CD1c-positive myeloid dendritic cell (primary cell): ENCODE data around the gene NHSL1.
A peak's percentile ranks its signal among the peaks of the same experiment; 100 is the strongest.
"Not testable (repeated sequence)": the region's sequence is repeated elsewhere in the genome, so short reads cannot be mapped to it uniquely, and the experiment has no call there.

Experiments
- DNase-seq: peaks from one replicate; pipeline ENCODE4 v3.0.0-alpha.2; 2016; ENCODE audit errors: extremely low spot score

The NHSL1 gene

DNA sequence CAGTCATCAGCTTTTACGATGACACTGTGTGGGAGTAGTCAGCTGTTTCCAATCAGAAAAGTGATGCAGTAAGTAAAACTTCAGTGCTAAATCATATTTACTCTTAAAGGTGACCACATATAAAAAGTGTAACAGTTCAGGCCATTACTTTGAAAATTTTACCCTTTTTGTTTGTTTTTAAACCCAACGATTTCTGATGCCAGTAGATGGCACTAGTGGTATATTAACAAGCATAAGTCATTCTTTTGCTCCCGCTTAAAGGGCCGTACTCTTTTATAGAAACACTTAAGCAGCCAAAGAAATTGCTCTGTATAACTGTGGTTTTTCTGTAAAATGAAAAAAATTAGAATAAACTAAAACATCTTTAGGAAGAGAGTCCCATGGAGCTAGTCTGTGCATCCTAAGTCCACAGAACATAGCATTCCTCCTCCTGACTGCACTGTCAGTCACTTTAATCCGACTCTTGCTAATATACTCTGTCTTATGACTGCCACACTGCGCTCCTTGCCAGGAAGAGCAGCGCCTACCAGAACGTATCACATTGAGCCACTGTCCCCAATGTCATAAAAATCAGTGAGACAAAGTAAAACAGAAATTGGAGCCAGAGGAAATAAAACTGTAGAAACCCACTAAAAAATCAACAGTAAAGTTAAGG is 70.2 kb downstream of the NHSL1 start:
- peak; percentile 66 for DNase-seq

DNA sequence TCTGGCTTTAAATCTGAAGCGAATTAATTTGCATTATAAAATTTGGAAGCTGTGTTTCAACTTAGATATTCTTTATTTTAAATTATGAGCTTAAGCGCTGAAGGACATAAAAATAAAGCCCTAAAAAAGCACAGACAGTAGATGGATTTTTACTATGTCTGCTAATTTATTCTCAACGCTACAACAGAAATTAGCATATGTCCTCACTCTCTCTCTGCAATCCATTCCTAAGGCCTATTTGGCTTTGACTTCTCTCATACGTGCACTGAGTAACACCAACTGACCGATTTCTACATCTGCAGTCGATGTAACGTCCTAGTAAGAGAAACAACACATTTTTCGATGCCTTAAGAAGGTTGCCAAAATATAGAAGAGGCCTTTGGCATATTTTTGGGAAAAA is 71.6 kb downstream of the NHSL1 start:
- no peak for DNase-seq

DNA sequence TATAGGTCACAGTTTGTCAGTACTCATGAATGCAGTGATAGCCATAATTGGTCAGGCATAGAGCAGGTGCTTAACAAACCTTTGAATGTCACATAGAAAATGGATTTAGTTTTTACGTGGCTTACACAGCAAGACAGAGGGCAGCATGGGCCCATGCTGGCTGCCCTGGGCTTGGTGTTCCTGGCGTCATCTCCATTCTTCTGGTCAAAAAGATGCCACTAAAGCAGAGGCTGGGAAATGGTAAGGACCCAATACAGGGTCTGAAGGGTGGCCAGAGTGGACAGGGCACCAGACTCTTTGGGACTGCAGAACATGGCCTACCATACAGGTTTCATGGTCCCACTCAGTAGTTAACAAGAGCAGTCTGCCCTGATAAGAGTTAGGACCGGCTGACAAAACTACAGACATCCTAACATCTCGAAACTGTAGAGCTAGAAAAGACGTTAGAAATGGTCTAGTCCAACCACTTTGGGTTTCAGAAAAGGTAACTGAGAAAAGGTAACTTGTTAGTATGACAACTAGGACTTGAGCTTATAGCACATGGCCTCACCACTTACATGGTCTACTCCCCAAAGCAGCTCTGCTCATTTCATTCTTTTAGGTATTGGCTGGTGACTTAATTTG is 72.7 kb downstream of the NHSL1 start:
- DNase-seq, result no peak

DNA sequence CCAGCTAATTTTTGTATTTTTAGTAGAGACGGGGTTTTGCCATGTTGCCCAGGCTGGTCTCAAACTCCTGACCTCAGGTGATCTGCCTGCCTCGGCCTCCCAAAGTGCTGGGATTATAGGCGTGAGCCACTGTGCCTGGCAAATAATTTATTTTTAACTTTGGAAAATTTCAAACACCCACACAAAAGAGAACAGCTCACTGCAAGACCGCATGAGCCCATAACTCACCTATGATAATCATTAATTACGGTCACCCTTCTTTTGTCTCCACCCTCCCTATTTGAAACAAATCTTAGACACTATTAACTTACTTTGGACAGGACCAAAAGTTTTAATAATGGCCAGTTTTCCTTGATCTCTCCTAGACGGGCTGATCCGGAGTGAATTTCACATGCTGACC is 74.0 kb downstream of the NHSL1 start:
- DNase-seq, result not testable (repeated sequence)

DNA sequence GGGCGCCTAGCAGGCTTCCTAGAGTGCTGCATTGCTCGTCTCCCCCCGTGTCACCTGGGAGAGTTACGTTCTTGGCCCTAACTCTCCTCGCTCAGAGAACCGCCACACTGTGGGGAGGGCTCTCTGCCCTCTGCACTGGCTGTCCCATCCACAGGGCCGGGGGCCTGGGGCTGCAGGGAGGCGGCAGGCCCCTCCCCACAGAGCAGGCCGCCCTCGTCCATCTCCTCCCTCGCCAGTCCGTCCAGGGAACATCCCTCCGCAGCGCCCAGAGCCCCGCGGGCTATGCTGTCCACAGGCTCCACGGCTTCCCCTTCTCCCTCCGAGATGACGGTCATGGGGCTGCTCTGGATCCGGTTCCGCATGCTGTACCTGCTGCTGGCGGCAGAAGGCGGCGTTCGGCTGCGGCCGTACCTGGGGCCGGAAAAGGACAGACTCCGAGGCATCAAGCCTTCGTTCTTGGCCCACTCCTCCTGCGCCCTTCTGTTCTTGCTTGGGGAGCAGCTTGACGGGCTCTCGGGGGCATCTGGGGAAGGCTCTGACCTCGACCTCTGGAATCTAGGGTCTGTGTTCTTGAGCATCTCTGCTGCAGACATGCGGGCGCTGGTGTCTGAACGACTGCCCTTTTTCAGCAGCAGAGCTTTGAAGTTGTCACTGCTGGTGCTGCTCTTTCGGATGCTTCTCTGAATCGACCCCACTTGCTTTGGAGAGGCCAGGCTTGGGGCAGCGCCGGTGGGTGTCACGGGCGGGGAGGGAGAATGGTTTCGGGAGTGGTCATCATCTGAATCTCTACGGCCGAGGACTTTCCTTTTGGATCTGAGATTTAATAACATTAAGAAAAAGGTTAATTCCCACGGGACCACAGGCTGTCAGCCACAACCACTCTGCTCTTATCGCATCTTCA is 75.0 kb downstream of the NHSL1 start:
- no peak for DNase-seq

DNA sequence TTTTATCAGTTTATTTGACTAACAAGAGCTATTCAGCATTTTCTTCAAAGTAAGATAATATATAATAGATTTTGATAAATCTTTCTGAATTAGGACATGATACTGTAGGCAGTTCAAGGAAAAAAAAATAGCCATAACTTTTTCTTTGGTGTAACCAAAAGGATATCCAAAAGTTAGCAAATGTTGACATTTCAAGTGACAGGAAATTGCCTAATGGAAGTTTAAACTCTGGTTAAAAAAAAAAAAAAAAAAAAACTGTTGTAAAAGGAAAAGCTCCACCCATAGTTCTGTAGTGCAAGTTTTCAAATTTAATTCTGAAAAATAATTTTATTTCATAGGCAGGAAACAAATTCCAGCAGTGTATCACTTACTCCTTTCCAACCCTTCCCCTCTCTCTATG is 76.4 kb downstream of the NHSL1 start:
- DNase-seq, result no peak

DNA sequence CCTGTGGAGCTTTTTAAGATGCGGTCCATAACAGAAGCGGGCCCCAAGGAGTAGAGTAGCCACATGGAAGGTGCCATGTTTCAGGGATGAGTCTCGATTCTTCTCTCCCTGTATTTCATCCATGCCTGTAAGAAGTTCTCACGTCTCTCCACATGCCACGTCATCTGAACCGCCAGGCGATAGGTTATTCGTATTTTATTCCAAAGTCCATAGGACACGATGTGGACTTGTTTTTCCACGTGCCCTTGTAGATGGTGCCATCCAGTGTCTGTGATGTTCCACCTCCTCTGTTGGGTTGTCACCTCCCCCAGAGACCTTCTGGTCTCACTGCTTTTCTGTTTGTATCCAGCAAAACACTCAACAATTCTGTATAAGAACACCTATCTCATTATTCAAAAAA is 77.7 kb downstream of the NHSL1 start:
- no peak for DNase-seq

DNA sequence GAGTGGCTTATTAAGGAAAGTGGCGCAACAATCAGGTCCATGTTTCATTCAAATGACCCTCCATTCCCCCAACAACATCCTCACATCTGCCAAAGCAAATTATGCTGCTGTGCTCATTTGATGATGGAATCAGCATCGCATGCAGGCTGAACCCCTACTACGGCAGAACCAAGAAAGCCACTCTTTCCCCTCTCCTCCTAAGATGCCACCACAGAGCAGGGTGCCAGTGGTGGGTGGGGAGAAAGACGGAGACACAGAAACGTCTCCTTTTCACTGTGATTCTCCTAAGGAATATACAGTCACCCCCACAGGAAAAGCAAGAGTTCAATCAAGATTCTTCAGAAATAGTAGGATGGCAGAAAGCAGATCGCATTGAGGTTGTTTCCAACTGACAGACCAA is 78.2 kb downstream of the NHSL1 start:
- DNase-seq, result no peak

DNA sequence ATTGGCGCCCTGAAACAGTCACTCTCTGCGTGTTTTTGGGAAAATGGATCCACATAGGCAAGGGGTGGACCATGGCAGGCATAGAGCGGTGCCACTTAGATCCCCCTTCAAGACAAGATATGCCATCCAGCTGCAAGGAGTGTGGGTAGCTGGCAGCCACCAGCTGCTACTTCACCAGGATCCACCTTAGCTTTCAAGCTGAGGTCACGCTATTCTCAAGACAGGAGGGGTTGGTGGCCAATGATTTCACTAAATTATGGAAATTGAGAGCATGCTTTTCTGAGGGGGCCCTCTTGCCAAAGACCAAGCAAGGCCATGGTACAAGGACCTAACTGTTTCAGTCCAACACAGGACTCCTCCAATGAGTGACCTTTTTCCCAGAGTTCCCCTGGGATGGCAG is 78.9 kb downstream of the NHSL1 start:
- DNase-seq, result no peak

DNA sequence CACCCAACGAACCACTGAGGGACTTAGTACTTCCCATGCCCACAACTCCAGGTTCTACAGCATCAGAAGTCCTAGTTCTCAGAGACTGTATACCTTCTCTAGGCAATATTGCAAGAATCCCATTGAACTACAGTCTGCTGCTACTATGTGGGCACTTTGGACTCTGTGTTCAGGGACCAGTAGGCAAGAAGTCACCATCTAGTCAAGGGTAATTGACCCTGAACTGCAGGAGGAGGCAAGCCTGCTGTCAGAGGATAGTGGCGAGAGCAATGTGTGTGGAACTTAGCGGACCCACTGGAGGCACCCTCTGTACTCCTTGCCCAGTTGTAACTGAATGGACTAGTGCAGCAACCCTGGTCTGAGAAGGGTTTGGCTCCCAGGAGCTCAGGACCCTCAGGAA is 79.5 kb downstream of the NHSL1 start:
- no peak for DNase-seq

DNA sequence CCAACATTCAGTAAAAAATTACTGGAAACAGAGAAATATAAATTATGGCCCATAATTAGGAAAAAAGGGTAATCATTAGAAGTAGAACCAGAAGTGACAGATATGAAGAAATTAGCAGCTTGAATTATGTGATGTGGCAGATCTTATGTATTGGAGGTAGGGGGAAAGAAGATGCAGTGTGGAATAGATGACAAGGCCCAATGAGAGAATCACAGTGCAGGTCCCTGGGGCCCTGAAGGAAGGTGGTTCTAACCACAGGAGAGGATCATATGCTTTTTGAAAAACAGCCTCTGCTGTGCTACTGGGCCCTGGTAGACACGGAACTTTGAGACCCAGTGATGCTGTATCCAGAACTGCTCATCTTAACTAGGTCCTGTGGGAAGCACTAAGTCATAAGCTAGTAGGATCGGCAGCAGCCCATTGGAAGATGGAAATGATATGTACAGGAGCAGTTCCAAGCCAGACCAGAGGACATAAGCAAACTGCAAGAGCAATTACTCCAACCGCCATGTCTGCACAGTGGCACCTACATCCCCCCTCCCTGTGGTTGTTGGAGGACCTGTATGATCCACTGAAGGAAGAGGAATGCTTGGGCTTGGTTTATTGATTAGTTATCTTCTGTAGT is 81.1 kb downstream of the NHSL1 start:
- DNase-seq, result no peak

DNA sequence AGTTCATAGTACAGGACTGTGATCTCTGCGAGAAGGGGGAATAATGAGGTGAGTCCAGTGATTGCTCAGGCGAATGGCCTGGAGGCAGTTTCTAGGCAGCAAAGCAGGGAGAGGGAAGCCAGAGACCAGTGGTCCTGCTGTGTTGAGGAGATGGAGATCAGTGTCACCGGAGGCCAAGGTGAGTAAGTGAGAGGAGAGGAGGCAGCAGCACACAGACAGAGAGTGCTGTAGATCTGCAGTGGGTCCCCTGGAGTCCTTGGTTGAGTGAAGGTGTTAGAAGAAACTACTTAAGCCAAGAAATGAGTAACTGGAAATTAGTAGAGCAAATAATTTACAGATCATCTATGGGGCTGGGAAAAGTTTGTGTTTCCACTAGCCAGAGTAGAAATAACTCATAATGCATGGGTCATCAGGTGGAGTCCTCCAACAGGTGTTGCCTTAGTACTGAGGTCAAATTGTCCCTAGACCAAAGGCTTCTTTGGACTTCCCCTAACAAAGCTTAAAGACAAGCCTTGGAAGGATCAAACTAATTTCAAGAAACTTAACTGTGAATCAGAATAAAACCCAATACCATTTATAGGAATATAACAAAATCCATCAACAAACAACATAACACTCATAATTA is 81.7 kb downstream of the NHSL1 start:
- DNase-seq, result no peak

DNA sequence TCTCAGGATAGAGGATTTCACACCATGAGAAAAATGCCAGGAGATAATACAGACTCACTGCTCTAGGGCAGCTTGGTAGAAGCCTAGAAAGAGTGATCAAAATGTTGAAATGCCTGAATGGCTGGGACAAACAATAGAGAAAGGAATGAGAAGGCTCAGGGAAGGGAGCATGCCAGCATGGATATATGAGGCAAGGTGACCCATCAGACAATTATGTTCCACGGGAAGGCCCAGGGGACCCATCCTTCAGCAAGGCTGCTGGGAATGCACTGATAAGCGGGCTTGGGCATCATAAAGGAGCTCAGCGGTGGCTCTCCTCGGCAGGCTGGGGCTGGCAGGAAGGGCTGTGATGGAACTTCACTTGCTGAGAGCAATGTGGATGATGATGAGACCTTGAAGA is 83.1 kb downstream of the NHSL1 start:
- no peak for DNase-seq

DNA sequence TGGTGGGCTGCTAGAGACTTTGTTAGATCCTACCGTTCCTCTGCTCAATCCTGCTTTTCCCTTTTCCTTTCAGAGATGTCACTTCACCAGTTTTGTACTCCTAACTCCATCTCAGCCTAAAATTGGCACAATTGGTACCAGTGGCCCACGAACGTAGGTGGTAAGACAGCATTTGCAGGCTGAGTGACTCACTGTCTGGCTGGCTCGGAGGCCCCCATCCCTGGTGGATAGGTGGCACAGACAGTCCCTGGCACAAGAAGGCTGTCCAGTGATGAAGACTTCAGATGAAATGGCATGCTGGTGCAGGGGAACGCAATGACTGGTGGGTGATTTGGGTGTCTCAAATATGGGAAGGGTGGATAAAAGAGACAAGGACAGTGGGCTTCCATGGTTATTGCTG is 84.2 kb downstream of the NHSL1 start:
- no peak for DNase-seq

DNA sequence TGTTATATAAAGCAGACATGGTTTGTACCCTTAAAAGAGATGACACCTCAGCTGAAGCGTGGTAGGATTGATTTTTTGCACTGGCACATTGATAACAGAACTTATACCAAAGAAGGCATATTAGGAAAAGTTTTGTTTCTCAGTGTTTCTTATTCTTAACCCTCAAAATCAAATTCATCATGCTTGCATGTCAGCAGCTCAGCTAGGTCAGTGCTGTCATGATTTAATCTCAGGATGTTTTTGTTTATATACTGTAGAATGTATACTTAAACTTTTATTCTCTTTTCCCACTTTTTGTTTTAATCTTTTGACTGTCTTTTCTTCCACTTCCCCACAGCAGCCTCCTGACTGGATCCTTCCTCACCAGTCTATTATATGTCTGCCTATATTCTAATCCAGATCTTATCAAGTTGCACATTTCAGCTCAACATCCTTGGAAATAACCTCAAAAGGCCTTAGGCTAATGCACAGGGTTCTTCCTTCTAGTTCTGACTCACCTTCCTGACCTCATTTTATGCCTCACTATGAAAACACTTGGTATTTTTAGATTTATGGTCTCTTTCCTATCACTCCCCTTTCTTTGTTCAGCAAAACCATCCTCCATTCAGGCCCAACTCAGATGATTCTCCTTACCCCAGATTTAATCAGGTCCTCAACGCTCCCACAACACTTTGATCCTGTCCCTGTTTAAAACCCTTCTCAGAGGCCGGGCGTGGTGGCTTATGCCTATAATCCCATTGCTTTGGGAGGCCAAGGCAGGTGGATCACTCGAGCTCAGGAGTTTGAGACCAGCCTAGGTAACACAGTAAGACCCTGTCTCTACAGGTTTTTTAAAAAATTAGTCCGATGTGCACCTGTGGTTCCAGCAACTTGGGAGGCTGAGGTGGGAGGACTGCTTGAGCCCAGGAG is 88.1 kb downstream of the NHSL1 start:
- DNase-seq, result peak; percentile 35

DNA sequence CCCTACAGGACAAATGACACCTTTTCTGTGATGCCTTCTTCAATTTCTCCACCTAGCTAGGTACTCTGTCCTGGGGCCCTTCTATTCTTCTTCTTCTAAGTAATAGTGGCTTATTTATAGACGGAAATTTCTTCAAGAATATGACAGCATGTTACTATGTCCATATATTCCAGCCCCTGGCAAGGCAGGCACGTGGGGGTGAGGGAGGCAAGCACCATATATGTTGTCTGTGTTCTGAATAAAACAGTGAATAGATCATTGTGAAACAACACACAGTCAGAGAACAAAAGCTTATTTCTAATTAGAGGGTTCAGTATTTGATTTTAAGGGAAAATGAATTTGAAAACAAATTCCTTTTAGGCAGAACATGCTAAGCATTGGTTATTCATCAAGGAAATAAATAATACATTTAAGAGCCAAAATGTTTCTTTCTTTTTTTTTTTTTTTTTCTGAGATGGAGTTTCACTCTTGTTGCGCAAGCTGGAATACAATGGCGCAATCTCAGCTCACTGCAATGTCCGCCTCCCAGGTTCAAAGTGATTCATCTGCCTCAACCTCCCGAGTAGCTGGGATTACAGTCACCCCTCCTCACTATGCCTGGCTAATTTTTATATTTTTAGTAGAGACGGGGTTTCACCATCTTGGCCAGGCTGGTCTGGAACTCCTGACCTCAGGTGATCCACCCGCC is 89.1 kb downstream of the NHSL1 start:
- DNase-seq, result peak; percentile 42

DNA sequence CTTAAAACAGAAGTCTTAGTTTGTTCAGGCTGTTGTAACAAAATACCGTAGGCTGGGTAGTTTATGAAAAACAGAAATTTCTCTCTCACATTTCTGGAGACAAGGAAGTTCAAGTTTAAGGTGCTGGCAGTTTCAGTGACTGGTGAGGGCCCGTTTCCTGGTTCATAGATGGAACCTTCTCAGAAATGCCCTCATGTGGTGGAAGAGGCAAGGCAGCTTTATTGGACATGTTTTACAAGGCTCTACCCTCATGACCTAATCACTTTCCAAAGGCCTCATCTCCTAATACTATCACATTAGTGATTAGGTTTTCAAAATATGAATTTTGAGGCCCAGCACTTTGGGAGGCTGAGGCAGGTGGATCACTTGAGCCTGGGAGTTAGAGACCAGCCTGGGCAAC is 92.9 kb downstream of the NHSL1 start:
- DNase-seq, result peak; percentile 18

DNA sequence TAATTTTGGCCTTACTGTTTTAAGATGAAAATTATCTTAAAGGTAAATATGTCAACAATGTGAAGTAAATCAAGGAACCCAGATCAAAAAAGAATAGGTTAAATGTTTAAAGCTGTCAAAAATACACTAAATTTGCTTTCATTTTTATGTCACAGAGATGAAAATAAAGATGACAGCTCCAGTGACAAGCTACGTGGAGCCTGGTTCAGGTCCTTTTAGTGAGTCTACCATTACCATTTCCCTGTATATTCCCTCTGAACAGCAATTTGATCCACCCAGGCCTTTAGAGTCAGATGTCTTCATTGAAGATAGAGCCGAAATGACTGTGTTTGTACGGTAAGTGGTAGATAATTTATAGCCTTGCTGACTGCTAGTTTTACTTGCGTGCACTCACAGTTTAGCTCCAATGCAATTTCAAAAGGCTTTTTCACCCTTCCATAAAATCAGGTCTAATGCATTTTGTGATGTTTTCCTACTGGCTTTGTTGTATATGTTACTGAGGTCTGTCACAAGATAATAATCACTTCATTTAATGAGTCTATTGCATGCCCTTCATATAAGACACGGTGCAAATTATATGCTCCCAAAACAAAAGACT is 93.4 kb downstream of the NHSL1 start:
- no peak for DNase-seq

DNA sequence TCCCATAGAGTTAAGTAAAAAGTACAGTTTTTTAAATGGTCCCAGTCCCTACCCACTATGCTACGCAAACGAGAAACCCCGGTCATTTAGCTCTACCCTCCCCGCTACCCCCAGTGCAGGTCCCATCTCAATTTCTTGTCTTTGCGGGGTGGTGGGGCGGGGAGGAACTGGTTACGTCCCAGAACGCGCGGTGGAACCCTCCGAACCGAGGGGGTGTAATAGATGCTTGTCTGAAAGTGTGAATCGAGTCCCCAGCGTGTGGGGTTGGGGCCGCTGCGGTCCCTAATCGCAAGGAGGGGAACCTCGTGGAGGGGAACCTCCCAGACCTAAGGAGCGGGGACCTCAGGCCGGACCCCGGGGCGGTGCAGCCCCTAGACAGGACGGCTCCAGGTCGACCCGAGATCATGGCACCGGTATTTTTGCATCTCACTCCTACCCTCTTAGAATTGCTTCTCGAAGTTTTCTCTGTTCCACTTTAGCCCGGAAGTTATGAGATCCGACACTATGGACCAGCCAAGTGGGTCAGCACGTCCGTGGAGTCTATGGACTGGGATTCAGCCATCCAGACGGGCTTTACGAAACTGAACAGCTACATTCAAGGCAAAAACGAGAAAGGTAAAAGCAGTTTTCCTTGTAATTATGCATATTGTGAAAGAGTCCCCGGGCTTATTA is 94.5 kb downstream of the NHSL1 start:
- DNase-seq, result peak; percentile 25
